Natural killer cell (primary cell): ENCODE results near the gene SPRN. TPM values are rescaled to one million over a fixed set of nuclear protein-coding genes. Genes with fewer than 3 reads are reported as not detected.

Experiments
- ATAC-seq, 3 donors: fragments of 150-1000 bp in 2 of 3; fragments of 200-7000 bp in 1 of 3; cut with Tn5 transposase; 1 replicate in 1 of 3; 2 replicates in 2 of 3; pipeline ENCODE4 v1.10.0; 2021; ENCODE audit warnings: mild to moderate bottlenecking in 2 of 3, moderate library complexity in 2 of 3
- DNase-seq, 2 donors: peaks; one replicate each; pipeline versions ENCODE4 v3.0.0 to v3.0.0-alpha.2; 2013 to 2021; ENCODE audit warnings: mixed read lengths in 1 of 2
- H3K27ac ChIP-seq: one replicate; pipeline ENCODE4 v1.5.1; 2013; ENCODE audit warnings: mild to moderate bottlenecking, low read length
- H3K27me3 ChIP-seq: one replicate; pipeline ENCODE4 v1.6.1; 2013; ENCODE audit warnings: low read length; ENCODE audit not compliant: control insufficient read depth, insufficient read depth
- H3K36me3 ChIP-seq: one replicate; pipeline ENCODE4 v1.6.1; 2013; ENCODE audit warnings: low read length; ENCODE audit not compliant: control insufficient read depth, insufficient read depth
- H3K4me1 ChIP-seq: one replicate; pipeline ENCODE4 v1.6.1; 2013; ENCODE audit warnings: low read length; ENCODE audit not compliant: control insufficient read depth, insufficient read depth
- H3K4me3 ChIP-seq: one replicate; pipeline ENCODE4 v1.5.1; 2013; ENCODE audit warnings: low read length
- H3K9me3 ChIP-seq: one replicate; pipeline ENCODE4 v1.6.1; 2013; ENCODE audit warnings: low read length; ENCODE audit not compliant: control insufficient read depth, insufficient read depth
- H3K27ac Mint-ChIP-seq, 2 donors: one replicate each; pipeline ENCODE4 v1.8.0; 2022; ENCODE audit warnings: mild to moderate bottlenecking in 2 of 2, mixed read lengths in 2 of 2, moderate library complexity in 1 of 2
- H3K27me3 Mint-ChIP-seq, 2 donors: one replicate each; pipeline ENCODE4 v1.8.0; 2022; ENCODE audit warnings: low read depth in 2 of 2, mixed read lengths in 2 of 2
- H3K36me3 Mint-ChIP-seq: one replicate; pipeline ENCODE4 v1.8.0; 2022; ENCODE audit warnings: mixed read lengths
- H3K4me1 Mint-ChIP-seq, 2 donors: one replicate each; pipeline ENCODE4 v1.8.0; 2022; ENCODE audit warnings: mixed read lengths in 2 of 2
- H3K4me3 Mint-ChIP-seq: one replicate; pipeline ENCODE4 v1.8.0; 2022; ENCODE audit warnings: mild to moderate bottlenecking, moderate library complexity, mixed read lengths
- H3K9me3 Mint-ChIP-seq, 2 donors: one replicate each; pipeline ENCODE4 v1.8.0; 2022; ENCODE audit warnings: mixed read lengths in 2 of 2
- WGBS: methylation state at CpG from one replicate; pipeline ENCODE4 v1.1.7; 2013; ENCODE audit warnings: missing lambda C conversion rate; ENCODE audit not compliant: insufficient coverage; 5-methylcytosine and 5-hydroxymethylcytosine counted together
- intact Hi-C: fragments of 100-400 bp; cut with micrococcal nuclease; formaldehyde crosslinking; loops from one replicate; pipeline ENCODE4 v1.14.2; 2022
- total RNA-seq, 4 donors: library from RNA; stranded (reverse); fragments of 120-200 nt in 1 of 4; gene quantifications; one replicate each; pipeline versions ENCODE4 v1.2.3 to v1.2.4, GENCODE V29; 2013 to 2022
- TF ChIP-seq, protein P1 (sequence below): fragments of 200-600 bp; IDR thresholded peaks from one replicate; pipeline ENCODE4 v1.8.0; 2022; ENCODE audit warnings: antibody characterized with exemption

The SPRN gene
- total RNA-seq, 3 donors from 2014 or later (not counting 1 experiment from before 2014, with no cell fraction given): not detected

DNA sequence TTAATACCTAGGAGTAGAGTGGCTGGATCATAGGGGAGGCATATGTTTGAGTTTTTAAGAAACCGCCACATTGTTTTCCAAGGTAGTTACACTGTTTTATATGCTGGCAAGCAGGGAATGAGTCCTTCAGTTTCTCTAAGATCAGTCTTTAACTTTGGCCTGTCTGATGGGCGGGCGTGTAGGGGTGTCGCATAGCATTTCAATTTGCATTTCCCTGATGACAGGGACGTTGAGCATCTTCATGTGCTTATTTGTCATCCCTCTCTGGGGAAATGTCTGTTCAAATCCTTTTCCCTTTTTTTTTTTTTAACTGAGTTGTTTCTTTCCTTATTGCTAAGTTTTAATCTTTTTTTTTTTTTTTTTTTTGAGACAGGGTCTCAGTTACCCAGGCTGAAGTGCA is 20.6 kb downstream of the SPRN start:
- ATAC-seq: no peak
- peaks cover 27% of the 10 kb centered on the region for H3K36me3 ChIP-seq

DNA sequence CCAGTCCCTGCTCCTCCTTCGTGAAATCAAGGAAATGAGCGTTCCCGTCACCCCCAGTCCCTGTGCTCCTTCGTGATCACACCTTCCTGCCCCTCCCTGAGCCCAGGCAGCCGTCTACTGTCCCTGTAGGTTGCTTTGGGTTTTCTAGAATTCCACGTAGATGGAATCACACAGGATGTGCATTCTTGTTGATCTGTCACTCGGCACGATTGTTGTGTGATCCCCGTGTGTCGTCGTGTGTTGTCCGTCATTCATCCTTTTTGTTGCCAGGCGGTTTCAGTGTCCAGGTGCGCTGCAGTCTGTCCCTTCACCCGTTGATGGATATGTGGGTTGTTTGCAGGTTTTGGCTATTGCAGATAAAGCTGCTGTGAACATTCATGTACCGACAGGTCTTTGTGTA is 21.1 kb downstream of the SPRN start:
- H3K27ac Mint-ChIP-seq: peak overlapping the region in 1 of 2 donors; percentile 64
- Histone ChIP-seq H3K4me3 (no peak overlapping the region), H3K27me3 (no peaks in the 10 kb centered on the region), H3K27ac (no peak overlapping the region), H3K9me3 (no peaks in the 10 kb centered on the region), H3K4me1 (peaks cover 21% of the 10 kb centered on the region), H3K36me3 (peaks cover 28% of the 10 kb centered on the region)
- intact Hi-C loops: no loop called here
- WGBS: 91% methylated on average over 16 of the region's 16 CpGs
- ATAC-seq (no peak), DNase-seq (no peak)
- H3K4me3 Mint-ChIP-seq: no peak overlapping the region
- TF ChIP-seq, protein P1, sequence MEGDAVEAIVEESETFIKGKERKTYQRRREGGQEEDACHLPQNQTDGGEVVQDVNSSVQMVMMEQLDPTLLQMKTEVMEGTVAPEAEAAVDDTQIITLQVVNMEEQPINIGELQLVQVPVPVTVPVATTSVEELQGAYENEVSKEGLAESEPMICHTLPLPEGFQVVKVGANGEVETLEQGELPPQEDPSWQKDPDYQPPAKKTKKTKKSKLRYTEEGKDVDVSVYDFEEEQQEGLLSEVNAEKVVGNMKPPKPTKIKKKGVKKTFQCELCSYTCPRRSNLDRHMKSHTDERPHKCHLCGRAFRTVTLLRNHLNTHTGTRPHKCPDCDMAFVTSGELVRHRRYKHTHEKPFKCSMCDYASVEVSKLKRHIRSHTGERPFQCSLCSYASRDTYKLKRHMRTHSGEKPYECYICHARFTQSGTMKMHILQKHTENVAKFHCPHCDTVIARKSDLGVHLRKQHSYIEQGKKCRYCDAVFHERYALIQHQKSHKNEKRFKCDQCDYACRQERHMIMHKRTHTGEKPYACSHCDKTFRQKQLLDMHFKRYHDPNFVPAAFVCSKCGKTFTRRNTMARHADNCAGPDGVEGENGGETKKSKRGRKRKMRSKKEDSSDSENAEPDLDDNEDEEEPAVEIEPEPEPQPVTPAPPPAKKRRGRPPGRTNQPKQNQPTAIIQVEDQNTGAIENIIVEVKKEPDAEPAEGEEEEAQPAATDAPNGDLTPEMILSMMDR: no peak
- peaks cover 46 to 48% of the 10 kb centered on the region in 2 donors for H3K4me1 Mint-ChIP-seq
- peaks cover 26% of the 10 kb centered on the region for H3K36me3 Mint-ChIP-seq
- H3K27me3 Mint-ChIP-seq: no peaks in the 10 kb centered on the region
- no peaks in the 10 kb centered on the region for H3K9me3 Mint-ChIP-seq

More for the DNA sequence above, 20.6 kb downstream of the SPRN start:
- Mint-ChIP-seq H3K27me3 (no peaks in the 10 kb centered on the region), H3K9me3 (no peaks in the 10 kb centered on the region), H3K36me3 (peaks cover 26% of the 10 kb centered on the region), H3K4me1 (peaks cover 48 to 49% of the 10 kb centered on the region in 2 donors), H3K27ac (peak overlapping the region in 1 of 2 donors; percentile 64), H3K4me3 (no peak overlapping the region)
- Histone ChIP-seq H3K4me3 (no peak overlapping the region), H3K9me3 (no peaks in the 10 kb centered on the region), H3K4me1 (peaks cover 21% of the 10 kb centered on the region), H3K27ac (no peak overlapping the region), H3K27me3 (no peaks in the 10 kb centered on the region)
- DNase-seq: no peak
- WGBS: 88% methylated on average over 5 of the region's 5 CpGs
- intact Hi-C loops: no loop called here
- TF ChIP-seq, protein P1: no peak

DNA sequence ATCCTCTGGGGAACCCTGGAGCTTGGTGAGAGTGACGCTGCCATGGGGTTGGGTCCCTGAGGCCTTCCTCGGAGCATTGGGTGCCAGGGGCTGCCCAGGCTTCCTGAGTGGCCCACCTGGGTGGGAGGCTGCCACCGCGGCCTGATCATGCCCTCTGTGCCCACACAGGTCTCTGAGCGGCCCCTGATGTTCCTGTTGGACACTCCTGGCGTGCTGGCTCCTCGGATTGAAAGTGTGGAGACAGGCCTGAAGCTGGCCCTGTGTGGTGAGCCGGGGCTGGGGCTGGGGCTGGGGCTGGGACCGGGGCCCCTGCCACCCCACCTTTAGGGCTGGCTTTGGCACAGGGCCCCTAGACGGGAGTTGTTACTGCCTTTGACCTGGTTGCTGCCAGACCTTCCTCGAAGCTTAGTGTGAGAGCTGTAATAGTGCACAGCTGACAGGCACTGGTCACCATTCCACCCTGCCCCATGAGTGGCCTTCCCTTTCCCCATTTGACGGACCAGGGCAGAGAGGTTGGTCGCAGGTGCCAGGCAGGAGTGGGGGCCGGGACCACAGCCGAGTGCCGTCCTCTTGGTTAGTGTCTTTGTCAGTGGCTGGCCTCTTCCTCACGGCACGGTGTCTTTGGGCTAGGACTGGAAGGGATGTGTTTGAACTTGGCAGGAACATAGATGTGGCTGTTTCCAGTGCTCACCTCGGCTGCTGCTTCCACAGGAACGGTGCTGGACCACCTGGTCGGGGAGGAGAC is 22.3 kb downstream of the SPRN start:
- Mint-ChIP-seq H3K36me3 (peaks cover 17% of the 10 kb centered on the region), H3K27ac (peak overlapping the region; percentile 64 to 84), H3K4me1 (peaks cover 40 to 51% of the 10 kb centered on the region in 2 donors), H3K4me3 (no peak overlapping the region), H3K9me3 (no peaks in the 10 kb centered on the region), H3K27me3 (no peaks in the 10 kb centered on the region)
- WGBS: 96% methylated on average over 21 of the region's 21 CpGs
- TF ChIP-seq, protein P1: no peak
- H3K4me1 ChIP-seq: peaks cover 21% of the 10 kb centered on the region
- peaks cover 28% of the 10 kb centered on the region for H3K36me3 ChIP-seq
- no peaks in the 10 kb centered on the region for H3K27me3 ChIP-seq
- no peak overlapping the region for H3K4me3 ChIP-seq
- H3K27ac ChIP-seq: no peak overlapping the region
- intact Hi-C loops: no loop called here
- H3K9me3 ChIP-seq: no peaks in the 10 kb centered on the region
- ATAC-seq: no peak
- DNase-seq: no peak
